H1 (cell line): ENCODE measurements around the gene ANKS1B. TPM values are rescaled to one million over a fixed set of nuclear protein-coding genes. Genes with fewer than 3 reads are reported as not detected.

Experiments
- RNF2 ChIP-seq: fragments of 200-900, 300-1000 bp; sonication (generic); IDR thresholded peaks from 2 replicates; pipeline ENCODE4 v1.7.1; 2016; ENCODE audit warnings: borderline replicate concordance, low read depth, mild to moderate bottlenecking, antibody characterized with exemption, low read length; ENCODE audit not compliant: poor library complexity, severe bottlenecking; ENCODE audit errors: missing control alignments
- polyA plus RNA-seq, 7 experiments: library from polyadenylated mRNA; depleted of rRNA in 3 of 7; stranded (reverse) in 5 of 7; unstranded in 2 of 7; fragments of >200 nt in 5 of 7; fragments of 200-250 nt in 2 of 7; gene quantifications; 1 replicate in 5 of 7; 2 replicates in 1 of 7; 4 replicates in 1 of 7; pipeline versions ENCODE4 v1.2.1 to v1.2.3, GENCODE V29; 2011 to 2013; ENCODE audit warnings: missing spikeins in 2 of 7, mixed read lengths in 2 of 7
- total RNA-seq: library from RNA; stranded (reverse); fragmentation: NEBNext Ultra II Directional; extraction: Animal tissue kit (Norgen Biotek cat#: 25700); gene quantifications from 2 replicates; pipeline ENCODE4 v1.2.1, GENCODE V29; 2021

ANKS1B gene
- total and polyA plus RNA-seq, 2 of the 8 experiments (the other 6 are each of a cell fraction or from before 2014, with no cell fraction given): 2.7 to 6.1 TPM

DNA sequence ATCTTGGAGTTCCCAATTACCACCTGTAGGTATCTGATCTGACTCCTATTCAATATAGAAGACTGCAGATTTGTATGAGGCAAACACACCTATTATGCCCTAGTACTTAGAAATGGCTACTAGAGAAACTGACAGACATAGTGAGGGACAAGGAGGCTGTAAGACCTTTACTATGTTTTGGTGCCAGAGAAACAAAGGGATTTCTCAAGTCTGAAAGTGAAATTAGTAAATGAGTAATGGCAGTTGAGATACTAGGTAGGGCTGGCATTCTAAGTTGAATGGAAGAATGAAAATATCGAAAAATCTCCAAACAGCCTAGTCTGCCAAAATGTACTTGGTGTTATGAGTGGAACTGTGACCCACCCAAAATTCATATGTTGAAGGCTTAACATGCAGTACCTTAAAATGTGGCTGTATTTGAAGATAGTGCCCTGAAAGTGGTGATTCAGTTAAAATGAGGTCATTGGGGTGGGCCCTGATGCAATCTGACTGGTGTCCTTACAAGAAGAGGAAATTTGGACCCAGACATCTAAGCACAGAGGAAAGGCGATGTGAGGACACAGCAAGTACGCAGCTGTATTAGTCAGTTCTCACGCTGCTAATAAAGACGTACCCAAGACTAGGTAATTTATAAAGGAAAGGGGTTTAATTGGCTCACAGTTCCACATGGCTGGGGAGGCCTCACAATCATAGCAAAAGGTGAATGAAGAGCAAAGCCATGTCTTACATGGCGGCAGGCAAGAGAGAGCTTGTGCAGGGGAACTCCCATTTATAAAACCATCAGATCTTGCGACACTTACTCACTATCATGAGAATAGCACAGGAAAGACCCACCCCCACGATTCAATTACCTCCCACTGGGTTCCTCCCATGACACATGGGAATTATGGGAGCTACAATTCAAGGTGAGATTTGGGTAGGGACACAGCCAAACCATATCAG is 1212.7 kb downstream of the ANKS1B start (continued):
- no peak for TF ChIP-seq RNF2
